Measurements from ENCODE around the gene CRISPLD2.

Gene CRISPLD2

GRCh38 chr16:84925092-84925772, 105.4 kb downstream of the CRISPLD2 start:
- DNase-seq (ENCODE audit: low spot score in 2 of 2) (peak; percentile 60 to 88), ATAC-seq (peak; percentile 57)
- H3K27ac Mint-ChIP-seq: no peak overlapping the region
- peaks cover 15% of the 10 kb centered on the region for H3K36me3 Mint-ChIP-seq
- H3K9me3 Mint-ChIP-seq: no peaks in the 10 kb centered on the region
- H3K4me1 Mint-ChIP-seq: peaks cover 12% of the 10 kb centered on the region
- H3K4me3 Mint-ChIP-seq: no peak overlapping the region

- no peak for ATAC-seq
- no peak overlapping the region for H3K4me3 Mint-ChIP-seq
- no peak overlapping the region for H3K27ac Mint-ChIP-seq
Observed at GRCh38 chr16:84925773-84926372, 106.1 kb downstream of the CRISPLD2 start.

GRCh38 chr16:84926462-84926861, 106.7 kb downstream of the CRISPLD2 start:
- H3K36me3 Mint-ChIP-seq: peaks cover 27% of the 10 kb centered on the region
- peaks cover 21% of the 10 kb centered on the region for H3K4me1 Mint-ChIP-seq
- no peak overlapping the region for H3K27ac Mint-ChIP-seq
- ATAC-seq (no peak), DNase-seq (ENCODE audit: low spot score in 2 of 2) (no peak)
- H3K4me3 Mint-ChIP-seq: no peak overlapping the region
- no peaks in the 10 kb centered on the region for H3K9me3 Mint-ChIP-seq

More at GRCh38 chr16:84925773-84926372, 106.1 kb downstream of the CRISPLD2 start:
- Mint-ChIP-seq H3K4me1 (peaks cover 17% of the 10 kb centered on the region), H3K36me3 (peaks cover 21% of the 10 kb centered on the region), H3K9me3 (no peaks in the 10 kb centered on the region)
- DNase-seq (ENCODE audit: low spot score in 2 of 2): no peak

- H3K36me3 Mint-ChIP-seq: peaks cover 32% of the 10 kb centered on the region
- no peak overlapping the region for H3K4me3 Mint-ChIP-seq
- no peaks in the 10 kb centered on the region for H3K9me3 Mint-ChIP-seq
- H3K4me1 Mint-ChIP-seq: peaks cover 21% of the 10 kb centered on the region
- H3K27ac Mint-ChIP-seq: no peak overlapping the region
- no peak for ATAC-seq
- no peak for DNase-seq (ENCODE audit: low spot score in 2 of 2)
Observed at GRCh38 chr16:84927621-84928591, 108.1 kb downstream of the CRISPLD2 start.

- H3K4me3 Mint-ChIP-seq: no peak overlapping the region
- ATAC-seq (no peak), DNase-seq (ENCODE audit: low spot score in 2 of 2) (no peak)
- H3K9me3 Mint-ChIP-seq: no peaks in the 10 kb centered on the region
- peaks cover 21% of the 10 kb centered on the region for H3K4me1 Mint-ChIP-seq
- peak overlapping the region; percentile 91 for H3K27ac Mint-ChIP-seq
- peaks cover 32% of the 10 kb centered on the region for H3K36me3 Mint-ChIP-seq
Observed at GRCh38 chr16:84928679-84929420, 109.1 kb downstream of the CRISPLD2 start.

- Mint-ChIP-seq H3K4me1 (peaks cover 21% of the 10 kb centered on the region), H3K9me3 (no peaks in the 10 kb centered on the region), H3K27ac (peak overlapping the region; percentile 91), H3K4me3 (no peak overlapping the region), H3K36me3 (peaks cover 32% of the 10 kb centered on the region)
- DNase-seq (ENCODE audit: low spot score in 2 of 2): no peak
- ATAC-seq: peak; percentile 22
Observed at GRCh38 chr16:84929421-84930297, 109.9 kb downstream of the CRISPLD2 start.

- Mint-ChIP-seq H3K4me1 (peaks cover 21% of the 10 kb centered on the region), H3K9me3 (no peaks in the 10 kb centered on the region), H3K36me3 (peaks cover 32% of the 10 kb centered on the region), H3K27ac (peak overlapping the region; percentile 91), H3K4me3 (no peak overlapping the region)
- no peak for ATAC-seq
- DNase-seq (ENCODE audit: low spot score in 2 of 2): no peak
Observed at GRCh38 chr16:84930298-84931106, 110.7 kb downstream of the CRISPLD2 start.

GRCh38 chr16:84931107-84931494, 111.3 kb downstream of the CRISPLD2 start:
- ATAC-seq: no peak
- H3K4me1 Mint-ChIP-seq: peaks cover 21% of the 10 kb centered on the region
- DNase-seq (ENCODE audit: low spot score in 2 of 2): no peak

GRCh38 chr16:84931506-84931905, 111.7 kb downstream of the CRISPLD2 start:
- H3K36me3 Mint-ChIP-seq: peaks cover 32% of the 10 kb centered on the region
- H3K4me1 Mint-ChIP-seq: peaks cover 21% of the 10 kb centered on the region
- DNase-seq (ENCODE audit: low spot score in 2 of 2): no peak
- H3K4me3 Mint-ChIP-seq: no peak overlapping the region
- peak overlapping the region; percentile 91 for H3K27ac Mint-ChIP-seq
- H3K9me3 Mint-ChIP-seq: no peaks in the 10 kb centered on the region
- ATAC-seq: no peak

More at GRCh38 chr16:84931107-84931494, 111.3 kb downstream of the CRISPLD2 start:
- Mint-ChIP-seq H3K4me3 (no peak overlapping the region), H3K9me3 (no peaks in the 10 kb centered on the region), H3K27ac (peak overlapping the region; percentile 91), H3K36me3 (peaks cover 32% of the 10 kb centered on the region)

- H3K27ac Mint-ChIP-seq: no peak overlapping the region
- peaks cover 32% of the 10 kb centered on the region for H3K36me3 Mint-ChIP-seq
- H3K4me1 Mint-ChIP-seq: peaks cover 21% of the 10 kb centered on the region
- DNase-seq (ENCODE audit: low spot score in 2 of 2): no peak
- ATAC-seq: no peak
- H3K4me3 Mint-ChIP-seq: no peak overlapping the region
- no peaks in the 10 kb centered on the region for H3K9me3 Mint-ChIP-seq
Observed at GRCh38 chr16:84932681-84933080, 112.9 kb downstream of the CRISPLD2 start.

- Mint-ChIP-seq H3K4me1 (peaks cover 21% of the 10 kb centered on the region), H3K9me3 (no peaks in the 10 kb centered on the region), H3K27ac (no peak overlapping the region), H3K36me3 (peaks cover 30% of the 10 kb centered on the region), H3K4me3 (no peak overlapping the region)
- ATAC-seq (no peak), DNase-seq (ENCODE audit: low spot score in 2 of 2) (no peak)
Observed at GRCh38 chr16:84933774-84934631, 114.2 kb downstream of the CRISPLD2 start.

- no peak for DNase-seq (ENCODE audit: low spot score in 2 of 2)
- no peaks in the 10 kb centered on the region for H3K36me3 Mint-ChIP-seq
- H3K4me3 Mint-ChIP-seq: no peak overlapping the region
- H3K9me3 Mint-ChIP-seq: no peaks in the 10 kb centered on the region
- no peak for ATAC-seq
- H3K4me1 Mint-ChIP-seq: no peaks in the 10 kb centered on the region
- no peak overlapping the region for H3K27ac Mint-ChIP-seq
Observed at GRCh38 chr16:84937196-84938005, 117.6 kb downstream of the CRISPLD2 start.
